Stomach (tissue), 9 donors: Measurements from ENCODE around the gene MSI2. TPM values are rescaled to one million over a fixed set of nuclear protein-coding genes. Genes with fewer than 3 reads are reported as not detected.

ENCODE experiments used
- DNase-seq, 2 donors: peaks; one replicate each; pipeline versions ENCODE4 v3.0.0 to v3.0.0-alpha.2; 2013 to 2019
- H3K27ac ChIP-seq, 5 donors: fragments of 200-600 bp in 4 of 5; sonication (generic) in 4 of 5; one replicate each; pipeline ENCODE4 v1.5.1; 2013 to 2019; ENCODE audit warnings: mild to moderate bottlenecking in 1 of 5, moderate library complexity in 1 of 5
- H3K27me3 ChIP-seq, 3 donors: fragments of 200-600 bp; sonication (generic); one replicate each; pipeline ENCODE4 v1.5.1; 2017 to 2019; ENCODE audit warnings: mixed run types in 1 of 3
- H3K36me3 ChIP-seq, 4 donors: fragments of 200-600 bp; sonication (generic); 1 replicate in 3 of 4; 2 replicates in 1 of 4; pipeline ENCODE4 v1.5.1; 2016 to 2019
- H3K4me1 ChIP-seq, 4 donors: fragments of 200-600 bp; sonication (generic); one replicate each; pipeline ENCODE4 v1.5.1; 2016 to 2019
- H3K4me3 ChIP-seq, 4 donors: fragments of 200-600 bp; sonication (generic) in 3 of 4; one replicate each; pipeline ENCODE4 v1.5.1; 2016 to 2019; ENCODE audit warnings: mild to moderate bottlenecking in 1 of 4
- H3K9me3 ChIP-seq, 4 donors: fragments of 200-600 bp; sonication (generic); one replicate each; pipeline ENCODE4 v1.5.1; 2016 to 2019
- CTCF ChIP-seq, 7 experiments: fragments of 450-650 bp in 4 of 7; fragments of 200-600 bp in 3 of 7; sonication (generic) in 3 of 7; IDR thresholded peaks; one replicate each; pipeline ENCODE4 v1.5.1; 2016 to 2019; ENCODE audit warnings: antibody characterized with exemption in 7 of 7, control low read depth in 2 of 7, mild to moderate bottlenecking in 1 of 7
- EP300 ChIP-seq: sonication (generic); formaldehyde crosslinking; IDR thresholded peaks from one replicate; pipeline ENCODE4 v1.6.1; 2017; ENCODE audit warnings: antibody characterized with exemption
- POLR2A ChIP-seq, 4 donors: fragments of 450-650 bp; IDR thresholded peaks; one replicate each; pipeline ENCODE4 v1.6.1; 2016; ENCODE audit warnings: antibody characterized with exemption in 4 of 4, control low read depth in 2 of 4, mild to moderate bottlenecking in 1 of 4, moderate library complexity in 1 of 4
- POLR2AphosphoS5 ChIP-seq, 3 donors: sonication (generic); formaldehyde crosslinking; IDR thresholded peaks; one replicate each; pipeline ENCODE4 v1.6.1; 2016; ENCODE audit warnings: antibody characterized with exemption in 3 of 3
- WGBS, 5 donors: extraction: QIAGEN DNeasy Blood & Tissue Kit in 3 of 5; methylation state at CpG; one replicate each; pipeline versions ENCODE4 v1.1.5 to v1.1.7; 2013 to 2018; 5-methylcytosine and 5-hydroxymethylcytosine counted together
- intact Hi-C: fragments of 100-400 bp; cut with DNase I; formaldehyde crosslinking; loops from one replicate; pipeline ENCODE4 v1.15.1; 2023; ENCODE audit warnings: low total_unique reads
- polyA plus RNA-seq, 3 donors: library from polyadenylated mRNA; stranded (reverse); fragments of 200-250 nt; gene quantifications; one replicate each; pipeline ENCODE4 v1.2.3, GENCODE V29; 2013
- total RNA-seq, 5 donors: library from RNA; depleted of rRNA; stranded (reverse); fragments of >200 nt; gene quantifications; one replicate each; pipeline versions ENCODE4 v1.1.0 to v1.2.3, GENCODE V29; 2014 to 2016
- donor health status: healthy with polysubstance abuse.
- donor health status: Bipolar disorder and iron deficiency.
- donor health status: healthy.

The MSI2 gene
- total and polyA plus RNA-seq, 8 donors, result 8.3 to 72.4 (median 22.9) TPM

GRCh38 chr17:57330587-57330986 lies 74.3 kb downstream of the MSI2 start:
- Histone ChIP-seq H3K4me3 (no peak overlapping the region), H3K4me1 (peaks cover 0 to 13% (median 6%) of the 10 kb centered on the region in 4 donors), H3K36me3 (no peaks in the 10 kb centered on the region), H3K27ac (peak overlapping the region in 1 of 5 donors; percentile 21), H3K27me3 (no peaks in the 10 kb centered on the region), H3K9me3 (no peaks in the 10 kb centered on the region)
- intact Hi-C loops, result no loop called here
- WGBS, 5 donors, result 95 to 98% (median 97%) methylated on average over 6 of the region's 6 CpGs
- no peak for DNase-seq
- TF ChIP-seq POLR2AphosphoS5 (IDR thresholded peaks at IDR 0.05), result no peak

- intact Hi-C loops, result no loop called here
- TF ChIP-seq CTCF (IDR thresholded peaks at IDR 0.05) (no peak), POLR2AphosphoS5 (IDR thresholded peaks at IDR 0.05) (no peak)
Measured at GRCh38 chr17:57331423-57331822, 75.1 kb downstream of the MSI2 start.

GRCh38 chr17:57332501-57332900 lies 76.2 kb downstream of the MSI2 start:
- Histone ChIP-seq H3K36me3 (no peaks in the 10 kb centered on the region), H3K27me3 (no peaks in the 10 kb centered on the region), H3K9me3 (no peaks in the 10 kb centered on the region), H3K4me1 (peaks cover 0 to 13% (median 6%) of the 10 kb centered on the region in 4 donors), H3K4me3 (no peak overlapping the region), H3K27ac (no peak overlapping the region)
- TF ChIP-seq CTCF (IDR thresholded peaks at IDR 0.05) (no peak), POLR2AphosphoS5 (IDR thresholded peaks at IDR 0.05) (no peak), EP300 (no peak), POLR2A (IDR thresholded peaks at IDR 0.05) (no peak)
- WGBS, 5 donors, result 90 to 96% (median 93%) methylated on average over 5 of the region's 5 CpGs
- no peak for DNase-seq
- intact Hi-C loops, result no loop called here

More at GRCh38 chr17:57331423-57331822, 75.1 kb downstream of the MSI2 start:
- no peaks in the 10 kb centered on the region for H3K36me3 ChIP-seq
- peaks cover 0 to 13% (median 6%) of the 10 kb centered on the region in 4 donors for H3K4me1 ChIP-seq
- no peaks in the 10 kb centered on the region for H3K27me3 ChIP-seq
- DNase-seq, result no peak
- no peaks in the 10 kb centered on the region for H3K9me3 ChIP-seq
- 91 to 96% (median 95%) methylated on average over 9 of the region's 9 CpGs for WGBS, 5 donors
- H3K4me3 ChIP-seq, result no peak overlapping the region
- H3K27ac ChIP-seq, result no peak overlapping the region

- H3K27me3 ChIP-seq, result no peaks in the 10 kb centered on the region
- no peak overlapping the region for H3K4me3 ChIP-seq
- H3K9me3 ChIP-seq, result no peaks in the 10 kb centered on the region
- no peak for DNase-seq
- TF ChIP-seq POLR2A (IDR thresholded peaks at IDR 0.05) (no peak), CTCF (IDR thresholded peaks at IDR 0.05) (no peak), EP300 (no peak), POLR2AphosphoS5 (IDR thresholded peaks at IDR 0.05) (no peak)
- no peak overlapping the region for H3K27ac ChIP-seq
- WGBS, 5 donors, result 87 to 96% (median 89%) methylated on average over 7 of the region's 7 CpGs
- intact Hi-C loops, result no loop called here
- no peaks in the 10 kb centered on the region for H3K36me3 ChIP-seq
- peaks cover 0 to under 1% (median 0%) of the 10 kb centered on the region in 4 donors for H3K4me1 ChIP-seq
Measured at GRCh38 chr17:57335195-57335792, 79.0 kb downstream of the MSI2 start.

GRCh38 chr17:57337390-57337789 lies 81.1 kb downstream of the MSI2 start:
- no peak overlapping the region for H3K27ac ChIP-seq
- no peaks in the 10 kb centered on the region for H3K36me3 ChIP-seq
- peaks cover 0 to 8% (median 4%) of the 10 kb centered on the region in 4 donors for H3K4me1 ChIP-seq
- 65 to 79% (median 67%) methylated on average over 12 of the region's 12 CpGs for WGBS, 5 donors
- no peaks in the 10 kb centered on the region for H3K27me3 ChIP-seq
- H3K9me3 ChIP-seq, result no peaks in the 10 kb centered on the region
- DNase-seq, result no peak
- intact Hi-C loops, result no loop called here
- no peak overlapping the region for H3K4me3 ChIP-seq
- no peak for TF ChIP-seq POLR2AphosphoS5 (IDR thresholded peaks at IDR 0.05)
- no peak for TF ChIP-seq CTCF (IDR thresholded peaks at IDR 0.05)
- no peak for TF ChIP-seq EP300
- no peak for TF ChIP-seq POLR2A (IDR thresholded peaks at IDR 0.05)
